ENCODE data around the gene RBMX.

DNA sequence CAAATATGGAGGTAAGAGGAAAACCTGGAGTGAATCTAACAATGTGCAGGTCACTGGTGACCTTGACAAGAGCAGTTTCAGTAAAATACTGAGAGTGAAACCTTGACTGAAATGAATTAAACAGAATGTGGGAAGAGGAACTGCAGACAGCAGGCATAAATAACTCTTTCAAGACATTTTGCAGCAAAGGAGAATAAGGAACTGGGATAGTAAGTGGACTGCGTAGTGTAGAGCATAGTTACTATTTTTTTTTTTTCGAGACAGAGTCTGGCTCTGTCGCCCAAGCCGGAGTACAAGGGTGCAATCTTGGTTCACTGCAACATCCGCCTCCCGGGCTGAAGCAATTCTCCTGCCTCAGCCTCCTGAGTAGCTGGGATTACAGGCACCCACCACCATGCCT, 24.0 kb downstream of the RBMX start:
- no peak for TF ChIP-seq POLR2AphosphoS5 (IDR thresholded peaks at IDR 0.05; ENCODE audit: low read depth, low read length)
- TF ChIP-seq POLR2A (IDR thresholded peaks at IDR 0.05; ENCODE audit: low read depth, low read length) = no peak
- TF ChIP-seq TAF1 (IDR thresholded peaks at IDR 0.05; ENCODE audit: low read depth, low read length) = no peak
- TF ChIP-seq POU2F2 (IDR thresholded peaks at IDR 0.05; ENCODE audit: low read depth, low read length) = no peak
- TF ChIP-seq SPI1 (IDR thresholded peaks at IDR 0.05; ENCODE audit: low read depth, low read length) = peak; percentile 91
- no peak for TF ChIP-seq PAX5 (IDR thresholded peaks at IDR 0.05; ENCODE audit: insufficient read depth, low read length, severe bottlenecking)

Data from GM12891 (cell line).